GM18951 (cell line): ENCODE data around the gene KIF24.
"Not testable (repeated sequence)": the region's sequence is repeated elsewhere in the genome, so short reads cannot be mapped to it uniquely, and the experiment has no call there.

Experiments used
- POLR2A ChIP-seq: IDR thresholded peaks from 4 replicates; pipeline ENCODE4 v1.6.1; 2011; ENCODE audit warnings: mild to moderate bottlenecking; ENCODE audit not compliant: insufficient read length, insufficient read depth; ENCODE audit errors: extremely low read depth
- in situ Hi-C: fragments of 300-500 bp; cut with MboI; formaldehyde crosslinking; loops from one replicate; pipeline ENCODE4 v1.12.0; 2022; ENCODE audit warnings: low sequenced_read_pairs, mixed read lengths, inconsistent platforms; ENCODE audit not compliant: unreplicated experiment

The KIF24 gene

DNA sequence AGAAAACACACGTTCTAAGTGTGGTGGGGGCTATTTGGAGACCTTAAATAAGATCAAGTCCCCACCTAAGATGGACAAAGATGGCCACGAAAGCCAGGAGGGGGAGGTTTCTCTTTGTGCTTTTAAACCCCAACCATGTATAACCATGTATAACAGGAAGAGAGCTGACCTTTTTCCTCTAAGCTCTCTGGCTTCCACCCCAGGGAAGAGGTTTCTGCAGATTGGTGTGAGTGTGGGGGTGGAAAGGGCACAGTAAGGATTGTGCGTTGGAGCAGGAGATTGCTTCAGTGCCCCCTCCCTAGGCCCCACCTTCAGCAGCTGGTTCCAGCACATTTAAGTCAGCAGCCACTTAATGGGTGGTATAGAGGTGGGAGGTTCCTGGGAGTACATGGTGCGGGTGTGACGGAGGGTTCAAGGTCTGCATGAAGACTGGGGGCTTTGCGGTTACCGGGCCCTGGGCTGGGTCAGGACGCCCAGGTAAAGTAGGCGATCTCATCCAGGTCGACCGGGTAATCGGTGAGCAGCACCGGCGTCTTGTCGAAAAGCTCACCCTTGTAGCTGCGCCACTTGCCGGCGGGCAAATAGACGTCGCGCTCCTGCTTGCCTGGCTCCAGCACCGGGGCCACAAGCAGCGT, 41.4 kb upstream of the KIF24 start:
- TF ChIP-seq POLR2A = no peak
- in situ Hi-C loops = no loop called here

DNA sequence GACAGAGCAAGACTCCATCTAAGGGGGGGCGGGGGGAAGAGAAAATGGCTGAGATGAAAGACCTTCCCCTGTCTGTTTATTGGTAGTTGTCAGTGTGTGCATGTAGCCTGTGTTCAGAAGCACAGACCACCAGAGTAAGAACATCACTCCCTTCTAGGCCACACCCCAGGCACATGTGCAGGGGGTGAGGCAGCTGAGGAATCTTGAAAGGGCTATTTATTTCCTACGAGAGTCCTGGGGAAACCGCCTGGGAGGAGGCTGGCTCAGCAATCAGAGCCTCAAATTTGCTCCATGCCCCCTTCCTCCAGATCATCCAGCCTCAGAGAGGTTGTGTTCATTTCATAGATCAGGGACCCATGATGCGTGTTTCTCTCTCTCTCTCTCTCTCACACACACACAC, 40.6 kb upstream of the KIF24 start:
- TF ChIP-seq POLR2A = no peak
- in situ Hi-C loops = no loop called here

DNA sequence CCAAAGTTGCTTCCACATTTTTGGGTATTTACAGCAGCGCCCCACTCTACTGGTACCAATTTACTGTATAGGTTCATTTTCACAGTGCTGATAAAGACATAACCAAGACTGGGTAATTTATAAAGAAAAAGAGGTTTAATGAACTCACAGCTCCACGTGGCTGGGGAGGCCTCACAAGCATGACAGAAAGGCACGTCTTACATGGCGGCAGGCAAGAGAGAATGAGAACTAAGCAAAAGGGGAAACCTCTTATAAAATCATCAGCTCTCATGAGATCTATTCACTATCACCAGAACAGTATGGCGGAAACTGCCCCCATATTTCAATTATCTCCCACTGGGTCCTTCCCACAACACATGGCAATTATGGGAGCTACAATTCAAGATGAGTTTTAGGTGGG, 39.7 kb upstream of the KIF24 start:
- in situ Hi-C loops = not testable (repeated sequence)

DNA sequence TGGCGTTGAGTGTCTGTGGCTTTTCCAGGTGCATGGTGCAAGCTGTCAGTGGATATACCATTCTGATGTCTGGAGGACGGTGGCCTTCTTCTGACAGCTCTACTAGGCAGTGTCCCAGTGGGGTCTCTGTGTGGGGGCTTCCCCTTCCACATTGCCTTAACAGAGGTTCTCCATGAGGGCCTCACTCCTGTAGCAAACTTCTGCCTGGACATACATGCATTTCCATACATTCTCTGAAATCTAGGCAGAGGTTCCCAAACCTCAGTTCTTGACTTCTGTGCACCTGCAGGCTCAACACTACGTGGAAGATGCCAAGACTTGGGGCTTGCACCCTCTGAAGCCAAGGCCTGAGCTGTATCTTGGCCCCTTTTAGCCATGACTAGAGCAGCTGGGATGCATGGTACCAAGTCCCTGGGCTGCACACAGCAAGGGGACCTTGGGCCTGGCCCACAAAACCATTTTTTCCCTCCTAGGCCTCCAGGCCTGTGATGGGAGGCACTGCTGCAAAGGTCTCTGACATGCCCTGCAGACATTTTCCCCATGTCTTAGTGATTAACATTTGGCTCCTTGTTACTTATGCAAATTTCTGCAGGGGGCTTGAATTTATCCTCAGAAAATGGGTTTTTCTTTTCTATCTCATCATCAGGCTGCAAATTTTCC, 38.8 kb upstream of the KIF24 start:
- in situ Hi-C loops = not testable (repeated sequence)

DNA sequence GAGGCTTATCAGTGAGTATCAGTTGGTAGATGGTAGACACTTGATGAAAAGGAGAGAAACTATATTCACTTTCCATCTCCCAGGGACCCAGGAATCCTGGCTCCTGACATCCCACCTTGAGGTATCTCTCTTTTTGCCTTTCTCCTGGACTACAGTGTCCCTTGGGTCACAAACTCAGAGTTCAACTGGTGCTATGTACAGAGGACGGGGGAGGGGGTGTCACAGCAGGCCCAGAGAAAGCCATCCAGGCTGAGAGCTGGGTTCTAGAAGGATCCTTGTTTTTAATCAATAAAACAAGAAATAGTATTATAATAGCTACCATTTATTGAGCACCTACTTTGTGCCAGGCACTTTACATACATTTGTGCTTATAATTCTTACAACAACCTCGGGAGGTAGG, 37.3 kb upstream of the KIF24 start:
- in situ Hi-C loops = no loop called here
- no peak for TF ChIP-seq POLR2A

DNA sequence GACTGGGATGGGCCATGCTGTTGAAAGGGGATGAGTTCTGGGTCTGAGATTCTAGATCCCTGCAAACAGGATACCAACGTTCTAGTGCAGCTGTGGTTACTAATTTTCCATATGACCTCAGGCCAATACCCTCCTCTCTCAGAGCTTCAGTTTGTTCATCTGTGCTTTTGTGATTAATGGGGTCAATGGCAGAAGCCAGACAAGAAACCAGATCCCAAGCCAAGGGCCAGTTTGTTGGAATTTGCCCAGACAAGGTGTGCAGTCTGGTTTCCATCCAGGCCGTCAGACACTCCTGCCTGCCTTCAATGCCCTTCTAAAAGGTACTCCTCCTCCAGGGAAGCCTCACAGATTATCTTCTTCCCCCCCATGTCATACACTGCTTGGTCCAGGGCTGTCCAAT, 36.2 kb upstream of the KIF24 start:
- in situ Hi-C loops = no loop called here
- no peak for TF ChIP-seq POLR2A

DNA sequence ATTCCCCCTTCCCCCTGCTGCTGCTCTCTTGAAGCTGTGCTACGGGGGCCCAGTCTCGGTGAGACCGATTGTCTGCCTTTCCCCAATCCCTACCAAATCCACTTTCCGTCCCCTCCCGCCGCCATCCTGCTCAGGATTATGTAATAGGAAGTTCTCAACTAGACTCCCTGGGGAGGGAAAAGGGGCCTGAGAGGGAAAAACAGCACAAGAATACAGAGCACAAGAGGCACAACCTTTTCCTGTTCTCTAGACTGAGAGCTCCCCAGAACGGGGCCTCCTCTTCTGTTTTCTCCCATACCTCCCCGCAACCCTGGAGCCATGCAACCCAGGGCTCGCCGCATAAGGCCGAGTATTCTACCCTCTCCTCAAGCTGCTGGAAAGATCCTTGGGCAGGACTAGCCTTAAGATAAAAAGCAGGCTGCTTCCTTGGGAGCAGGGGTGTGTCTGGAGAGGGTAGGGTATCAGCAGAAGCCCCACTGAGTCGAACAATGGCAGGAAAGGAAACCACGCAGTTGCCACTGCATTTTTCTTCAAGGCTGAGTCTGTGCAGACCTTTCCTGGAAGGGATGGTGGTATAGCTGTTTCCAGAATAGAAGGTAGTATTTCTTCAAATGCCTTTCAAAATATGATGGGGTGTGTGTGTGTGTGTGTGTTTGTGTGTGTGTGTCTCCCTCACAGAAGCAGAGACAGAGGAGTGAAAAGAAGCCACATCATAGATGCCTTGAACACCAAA, 34.7 kb upstream of the KIF24 start:
- TF ChIP-seq POLR2A = no peak
- in situ Hi-C loops = no loop called here

DNA sequence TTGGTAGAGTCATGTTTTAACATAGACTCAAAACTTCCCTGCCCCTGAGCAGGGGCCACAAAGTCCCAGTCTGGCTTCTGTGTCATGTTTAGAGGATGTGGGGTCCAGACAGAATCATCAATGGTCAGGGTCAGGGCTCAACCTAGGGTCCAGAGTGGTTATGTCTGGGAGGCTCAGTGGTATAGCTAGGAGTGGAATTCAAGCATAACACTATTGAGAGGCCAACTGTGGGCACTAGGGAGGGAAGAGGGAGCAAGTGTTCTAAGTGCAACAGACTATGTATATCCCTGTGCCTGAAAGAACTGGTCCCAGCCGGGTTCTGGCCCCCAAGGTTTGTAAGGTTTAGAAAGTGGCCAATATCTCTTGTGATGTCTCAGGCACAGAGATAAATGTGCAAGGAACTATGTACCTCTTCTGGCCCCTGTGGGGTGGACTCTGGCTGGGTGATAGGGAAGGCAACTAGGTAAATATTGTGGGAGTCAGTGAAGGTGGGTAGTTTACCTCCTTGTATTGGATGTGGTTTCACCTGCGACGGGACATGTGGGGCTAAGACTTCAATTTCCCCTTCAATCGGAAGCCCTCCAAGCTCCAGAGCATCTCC, 33.6 kb upstream of the KIF24 start:
- no peak for TF ChIP-seq POLR2A
- in situ Hi-C loops = no loop called here

DNA sequence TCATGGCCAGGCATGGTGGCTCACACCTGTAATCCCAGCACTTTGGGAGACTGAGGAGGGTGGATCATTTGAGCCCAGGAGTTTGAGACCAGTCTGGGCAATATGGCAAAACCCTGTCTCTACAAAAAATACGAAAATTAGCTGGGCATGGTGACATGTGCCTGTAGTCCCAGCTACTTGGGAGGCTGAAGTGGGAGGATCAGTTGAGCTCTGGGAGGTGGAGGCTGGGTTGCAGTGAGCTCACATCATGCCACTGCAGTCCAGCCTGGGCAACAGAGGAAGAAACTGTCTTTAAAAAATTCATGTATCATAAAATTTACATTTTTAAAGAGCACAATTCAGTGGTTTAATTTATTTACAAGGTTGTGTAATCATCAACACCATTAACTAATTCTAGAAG, 23.9 kb upstream of the KIF24 start:
- in situ Hi-C loops = not testable (repeated sequence)

DNA sequence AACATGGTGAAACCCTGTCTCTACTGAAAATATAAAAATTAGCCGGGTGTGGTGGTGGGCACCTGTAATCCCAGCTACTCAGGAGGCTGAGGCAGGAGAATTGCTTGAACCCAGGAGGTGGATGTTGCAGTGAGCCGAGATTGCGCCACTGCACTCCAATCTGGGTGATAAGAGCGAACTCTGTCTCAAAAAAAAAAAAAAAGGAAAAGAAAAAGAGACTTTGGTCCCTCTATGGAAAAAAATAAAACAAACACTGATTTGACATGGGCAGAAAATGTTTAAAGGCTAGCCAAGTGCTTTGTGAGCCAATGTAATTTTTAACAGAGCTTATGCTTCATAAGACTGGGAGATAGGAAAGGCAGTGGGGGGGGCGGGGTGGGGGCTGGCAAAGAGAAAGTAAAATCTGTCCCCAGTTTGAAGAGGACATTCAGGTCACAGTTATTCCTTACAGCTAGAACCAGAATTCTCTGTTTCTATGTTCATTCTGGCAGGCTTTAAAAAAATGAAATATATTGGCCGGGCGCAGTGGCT, 23.1 kb upstream of the KIF24 start:
- in situ Hi-C loops = not testable (repeated sequence)

DNA sequence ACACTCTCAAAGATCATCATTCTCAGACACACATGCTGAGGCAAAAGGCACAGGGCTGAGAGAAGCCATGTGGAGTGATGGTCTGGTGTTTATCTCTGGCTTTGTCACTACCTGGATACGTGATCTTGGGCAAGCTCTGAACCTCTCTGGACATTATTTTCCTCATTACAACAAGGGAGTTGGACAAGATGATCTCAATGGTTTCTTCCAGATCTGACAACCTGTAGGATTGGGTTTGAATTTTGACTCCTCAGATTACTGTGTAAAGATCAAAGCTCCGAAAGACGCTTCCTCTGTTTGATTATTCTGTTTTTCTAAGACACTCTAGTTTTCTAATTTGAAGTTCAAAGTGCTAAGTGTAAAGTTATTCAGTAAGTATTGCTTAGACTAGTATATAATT, 20.3 kb upstream of the KIF24 start:
- in situ Hi-C loops = no loop called here
- no peak for TF ChIP-seq POLR2A

DNA sequence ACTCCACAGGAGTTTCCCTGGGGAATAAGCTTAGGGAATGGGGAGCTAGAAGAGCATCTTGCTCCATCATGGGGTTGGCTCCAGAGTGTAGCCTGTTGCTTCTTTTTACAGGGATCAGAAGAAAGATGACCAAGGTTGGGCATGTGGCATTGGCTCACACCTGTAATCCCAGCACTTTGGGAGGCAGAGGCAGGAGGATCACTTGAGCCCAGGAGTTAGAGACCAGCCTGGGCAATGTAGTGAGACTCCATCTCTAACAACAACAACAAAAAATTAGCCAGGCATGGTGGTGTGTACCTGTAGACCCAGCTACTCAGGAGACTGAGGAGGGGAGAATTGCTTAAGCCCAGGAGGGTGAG, 18.7 kb upstream of the KIF24 start:
- TF ChIP-seq POLR2A = no peak
- in situ Hi-C loops = no loop called here

DNA sequence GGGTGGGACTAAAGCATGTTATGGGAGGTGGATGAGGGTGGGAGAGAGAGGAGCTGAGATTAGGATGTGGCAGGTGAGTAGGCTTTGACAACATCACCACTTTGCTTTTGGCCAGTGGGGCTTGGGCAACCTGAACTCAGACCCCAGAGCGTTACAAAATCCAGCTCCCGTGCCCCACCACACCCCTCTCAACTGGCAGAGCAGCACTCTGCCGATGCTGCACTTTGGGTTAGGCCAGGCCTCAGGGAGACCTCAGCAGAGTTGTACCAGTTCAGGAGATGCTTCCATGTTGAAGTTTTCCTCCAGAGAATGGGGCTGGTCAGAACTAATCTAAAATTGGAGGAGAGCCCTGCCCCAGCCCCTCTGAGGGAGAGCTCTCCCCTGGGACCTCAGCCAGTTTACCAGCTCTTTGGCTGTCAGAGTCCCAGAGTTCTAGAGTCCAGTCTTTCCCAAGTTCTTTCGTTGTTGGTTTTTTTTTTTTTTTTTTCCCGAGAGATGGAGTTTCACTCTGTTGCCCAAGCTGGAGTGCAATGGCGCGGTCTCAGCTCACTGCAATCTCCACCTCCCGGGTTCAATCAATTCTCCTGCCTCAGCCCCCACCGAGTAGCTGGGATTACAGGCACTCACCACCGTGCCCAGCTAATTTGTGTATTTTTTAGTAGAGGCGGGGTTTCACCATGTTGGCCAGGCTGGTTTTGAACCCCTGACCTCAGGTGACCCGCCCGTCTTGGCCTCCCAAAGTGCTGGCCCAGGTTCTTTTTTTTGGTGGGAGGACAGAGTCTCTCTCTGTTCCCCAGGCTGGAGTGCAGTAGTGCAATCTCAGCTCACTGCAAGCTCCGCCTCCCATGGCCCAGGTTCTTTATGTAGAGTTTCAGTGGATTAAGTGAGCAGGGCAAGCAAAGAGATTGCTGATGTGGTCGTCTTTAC, 18.1 kb upstream of the KIF24 start:
- in situ Hi-C loops = no loop called here
- no peak for TF ChIP-seq POLR2A
